GM12878 (cell line): ENCODE results near the gene UFL1. TPM values are rescaled to one million over a fixed set of nuclear protein-coding genes. Genes with fewer than 3 reads are reported as not detected.

Experiments used
- ATAC-seq: fragments of 200-7000 bp; cut with Tn5 transposase; 3 replicates; pipeline ENCODE4 v1.9.1; 2020; ENCODE audit warnings: mild to moderate bottlenecking, moderate library complexity
- BruUV-seq: library from RNA; stranded (reverse); fragments of 400-500 nt; replicated peaks from 2 replicates; lab custom pipeline; 2021; lab: Mats Ljungman, UMichigan
- CTCF ChIA-PET: fragments of 300-600 bp; sonication (Branson Sonifier 250); formaldehyde crosslinking; extraction: SDS; loops from one replicate; lab custom pipeline; 2021; ENCODE audit warnings: inconsistent platforms; lab: Yijun Ruan, JAX
- POLR2A ChIA-PET: fragments of 350-600 bp; formaldehyde crosslinking; extraction: SDS; loops from one replicate; lab custom pipeline; 2021; ENCODE audit warnings: inconsistent platforms; lab: Charles Lee
- RAD21 ChIA-PET: fragments of 300-600 bp; sonication (Branson Sonifier 250); formaldehyde crosslinking; loops from one replicate; lab custom pipeline; 2023; ENCODE audit warnings: antibody characterized with exemption; ENCODE audit not compliant: unreplicated experiment; lab: Charles Lee
- SMC1A ChIA-PET: fragments of 300-600 bp; sonication (Branson Sonifier 250); formaldehyde crosslinking; loops from one replicate; lab custom pipeline; 2023; ENCODE audit not compliant: unreplicated experiment, uncharacterized antibody; lab: Charles Lee
- DNase-seq: peaks from one replicate; pipeline ENCODE4 v3.0.0-alpha.2; 2011; ENCODE audit warnings: low read depth, low spot score
- FAIRE-seq: peaks from 3 replicates; lab custom pipeline; 2011; peaks lifted over from hg19 to GRCh38; lab: Jason Lieb, UNC
- H2AFZ ChIP-seq: 2 replicates; pipeline ENCODE4 v1.6.0; 2011; ENCODE audit warnings: low read depth, low read length, control low read depth; ENCODE audit not compliant: control insufficient read depth
- H3K27ac ChIP-seq: 2 replicates; pipeline ENCODE4 v1.5.1; 2011; ENCODE audit warnings: control low read depth; ENCODE audit not compliant: control insufficient read depth, insufficient read depth
- H3K27me3 ChIP-seq, 2 experiments: replicated peaks in 1 of 2; 2 replicates each; pipeline versions ENCODE4 v1.6.0 to v1.6.1; 2011; ENCODE audit warnings: low read length in 1 of 2; ENCODE audit not compliant: control insufficient read depth in 2 of 2, insufficient read depth in 2 of 2
- H3K36me3 ChIP-seq, 2 experiments: 2 replicates each; pipeline ENCODE4 v1.5.1; 2011; ENCODE audit warnings: low read length in 1 of 2; ENCODE audit not compliant: control insufficient read depth in 2 of 2, insufficient read depth in 2 of 2
- H3K4me1 ChIP-seq: 2 replicates; pipeline ENCODE4 v1.6.1; 2011; ENCODE audit warnings: mild to moderate bottlenecking, low read length, moderate library complexity, mixed read lengths; ENCODE audit not compliant: control insufficient read depth, insufficient read depth
- H3K4me2 ChIP-seq: 2 replicates; pipeline ENCODE4 v1.6.0; 2011; ENCODE audit warnings: control low read depth; ENCODE audit not compliant: control insufficient read depth, insufficient read depth
- H3K4me3 ChIP-seq: fragments of 200-600 bp; sonication (generic); 2 replicates; pipeline ENCODE4 v1.5.1; 2016
- H3K79me2 ChIP-seq: 2 replicates; pipeline ENCODE4 v1.6.0; 2011; ENCODE audit warnings: low read length; ENCODE audit not compliant: control insufficient read depth, insufficient read depth
- H3K9ac ChIP-seq: 2 replicates; pipeline ENCODE4 v1.8.0; 2011; ENCODE audit warnings: low read length, control low read depth, mixed read lengths; ENCODE audit not compliant: control insufficient read depth, insufficient read depth
- H3K9me3 ChIP-seq: replicated peaks from 3 replicates; pipeline ENCODE4 v1.5.1; 2011; ENCODE audit warnings: mild to moderate bottlenecking, low read length; ENCODE audit not compliant: control insufficient read depth, insufficient read depth
- H4K20me1 ChIP-seq: 2 replicates; pipeline ENCODE4 v1.6.0; 2011; ENCODE audit not compliant: control insufficient read depth, insufficient read depth
- CTCF ChIP-seq, 3 experiments: IDR thresholded peaks in 2 of 3; conservative IDR thresholded peaks in 1 of 3; 2 replicates each; pipeline ENCODE4 v1.5.1; 2011; ENCODE audit warnings: low read depth in 3 of 3, low read length in 3 of 3, mild to moderate bottlenecking in 3 of 3, control low read depth in 2 of 3, moderate library complexity in 2 of 3, inconsistent platforms in 1 of 3, mixed read lengths in 1 of 3; ENCODE audit not compliant: control insufficient read depth in 2 of 3, insufficient read depth in 1 of 3; ENCODE audit errors: extremely low read depth in 1 of 3
- EZH2 ChIP-seq: IDR thresholded peaks from 2 replicates; pipeline ENCODE4 v1.6.1; 2012; ENCODE audit warnings: low read depth, mild to moderate bottlenecking, control low read depth, inconsistent platforms, low read length, borderline replicate concordance; ENCODE audit not compliant: control insufficient read depth
- IKZF2 ChIP-seq, 2 experiments: fragments of 450-650 bp; IDR thresholded peaks; 2 replicates each; pipeline ENCODE4 v1.6.1; 2017; ENCODE audit warnings: mild to moderate bottlenecking in 2 of 2, moderate library complexity in 2 of 2
- NFXL1 ChIP-seq: fragments of 450-650 bp; IDR thresholded peaks from 2 replicates; pipeline ENCODE4 v1.6.1; 2017; ENCODE audit warnings: antibody characterized with exemption, mild to moderate bottlenecking, borderline replicate concordance
- NFYB ChIP-seq: IDR thresholded peaks from 2 replicates; pipeline ENCODE4 v1.6.1; 2011; ENCODE audit warnings: low read depth, mild to moderate bottlenecking, low read length, improper control_type of control experiment, moderate library complexity; ENCODE audit not compliant: insufficient read depth
- RELB ChIP-seq: fragments of 450-650 bp; IDR thresholded peaks from 2 replicates; pipeline ENCODE4 v1.6.1; 2017; ENCODE audit warnings: low read depth, mild to moderate bottlenecking, moderate library complexity
- SIX5 ChIP-seq: IDR thresholded peaks from 2 replicates; pipeline ENCODE4 v1.6.1; 2011; ENCODE audit warnings: mild to moderate bottlenecking, low read depth, low read length, moderate library complexity; ENCODE audit not compliant: severe bottlenecking
- SREBF2 ChIP-seq: IDR thresholded peaks from 2 replicates; pipeline ENCODE4 v1.6.1; 2012; ENCODE audit warnings: mild to moderate bottlenecking, low read length
- STAT1 ChIP-seq: fragments of 450-650 bp; conservative IDR thresholded peaks from 2 replicates; pipeline ENCODE4 v1.6.1; 2014; ENCODE audit warnings: antibody characterized with exemption, mild to moderate bottlenecking
- TCF3 ChIP-seq: IDR thresholded peaks from 2 replicates; pipeline ENCODE4 v1.6.1; 2012; ENCODE audit warnings: low read depth, mild to moderate bottlenecking, low read length, borderline replicate concordance; ENCODE audit not compliant: insufficient read depth
- ZNF24 ChIP-seq: fragments of 450-650 bp; IDR thresholded peaks from 2 replicates; pipeline ENCODE4 v1.6.1; 2017; ENCODE audit warnings: antibody characterized with exemption, mild to moderate bottlenecking
- WGBS: methylation state at CpG from one replicate; pipeline ENCODE4 v1.1.6; 2016; ENCODE audit warnings: low lambda C conversion rate; ENCODE audit not compliant: insufficient replicate concordance, insufficient coverage; ENCODE audit errors: missing lambda C conversion rate; 5-methylcytosine and 5-hydroxymethylcytosine counted together
- in situ Hi-C: fragments of 300-500 bp; cut with MboI; formaldehyde crosslinking; loops from 9 replicates; pipeline ENCODE4 v1.14.3; 2018; ENCODE audit warnings: mixed read lengths
- intact Hi-C: fragments of 100-400 bp; cut with micrococcal nuclease; formaldehyde crosslinking; loops from one replicate; pipeline ENCODE4 v1.14.2; 2022; ENCODE audit not compliant: unreplicated experiment
- polyA plus RNA-seq, 11 experiments: library from polyadenylated mRNA; depleted of rRNA in 4 of 11; unstranded in 6 of 11; stranded (reverse) in 5 of 11; fragments of >200 nt; fragmentation: Nextera tagmentation in 4 of 11; fragmentation: Illumina TruSeq in 1 of 11; extraction: Ambion mirVana in 4 of 11; extraction: Trizol in 1 of 11; gene quantifications; 1 replicate in 1 of 11; 2 replicates in 10 of 11; pipeline versions ENCODE4 v1.2.1 to v1.2.3, GENCODE V29; 2011 to 2016; ENCODE audit warnings: inconsistent platforms in 2 of 11, missing spikeins in 2 of 11, low read depth in 1 of 11
- total RNA-seq, 4 experiments: library from RNA; depleted of rRNA in 3 of 4; stranded (reverse); fragments of >200 nt in 3 of 4; fragmentation: Illumina TruSeq in 1 of 4; extraction: Trizol in 1 of 4; gene quantifications; 2 replicates each; pipeline versions ENCODE4 v1.2.1 to v1.2.3, GENCODE V29; 2013 to 2021

The UFL1 gene
- total and polyA plus RNA-seq, 10 of the 15 experiments (the other 5 are each of a cell fraction or from before 2014, with no cell fraction given) = 13.8 to 29.3 (median 24.4) TPM

- intact Hi-C loops = no loop called here
- no peak for ATAC-seq
- RAD21 ChIA-PET = interaction anchor here (1.0 kb wide), 1 partner anchor 24 kb away, joined by 3 read pairs; no protein-coding TSS in a partner anchor
Observed at GRCh38 chr6:96582436-96582835, 60.8 kb downstream of the UFL1 start.

More at GRCh38 chr6:96582436-96582835, 60.8 kb downstream of the UFL1 start:
- Histone ChIP-seq H3K4me1 (no peaks in the 10 kb centered on the region), H3K9me3 (no peaks in the 10 kb centered on the region), H2AFZ (no peak overlapping the region), H3K27me3 (no peaks in the 10 kb centered on the region; a peak in 1 of 4 replicates), H3K9ac (no peak overlapping the region), H3K27ac (no peak overlapping the region), H3K36me3 (no peaks in the 10 kb centered on the region)
- DNase-seq = no peak
- POLR2A ChIA-PET = no interaction called here
- WGBS = 5% methylated on average over 1 of the region's 1 CpG
- TF ChIP-seq NFYB (no peak), SREBF2 (no peak), ZNF24 (no peak), IKZF2 (IDR thresholded peaks at IDR 0.05) (no peak), SIX5 (no peak), RELB (no peak), TCF3 (no peak), STAT1 (no peak), NFXL1 (no peak), CTCF (IDR thresholded peaks at IDR 0.05 in 2 of 3, conservative IDR thresholded peaks at IDR 0.05 in 1 of 3; ENCODE audit: control insufficient read depth in 2 of 3, extremely low read depth in 1 of 3, insufficient read depth in 1 of 3, low read depth in 3 of 3, low read length in 3 of 3) (no peak), EZH2 (no peak)
- TF ChIP-seq, all 136 proteins: peak for 0
- Histone ChIP-seq H3K79me2 (no peaks in the 10 kb centered on the region), H4K20me1 (no peaks in the 10 kb centered on the region), H3K4me3 (no peak overlapping the region), H3K4me2 (no peak overlapping the region)
- FAIRE-seq = no peak
- BruUV-seq = no TSS peak
- ChIA-PET SMC1A (no interaction called here), CTCF (no interaction called here)
- in situ Hi-C loops = no loop called here
